HG03159 (cell line): ENCODE measurements around the gene ZNF687.

Experiments
- ATAC-seq: cut with Tn5 transposase; IDR thresholded peaks from one replicate; pipeline ENCODE4 v1.9.1; 2021; ENCODE audit warnings: mild to moderate bottlenecking, moderate library complexity; ENCODE audit not compliant: unreplicated experiment

ZNF687 gene

DNA sequence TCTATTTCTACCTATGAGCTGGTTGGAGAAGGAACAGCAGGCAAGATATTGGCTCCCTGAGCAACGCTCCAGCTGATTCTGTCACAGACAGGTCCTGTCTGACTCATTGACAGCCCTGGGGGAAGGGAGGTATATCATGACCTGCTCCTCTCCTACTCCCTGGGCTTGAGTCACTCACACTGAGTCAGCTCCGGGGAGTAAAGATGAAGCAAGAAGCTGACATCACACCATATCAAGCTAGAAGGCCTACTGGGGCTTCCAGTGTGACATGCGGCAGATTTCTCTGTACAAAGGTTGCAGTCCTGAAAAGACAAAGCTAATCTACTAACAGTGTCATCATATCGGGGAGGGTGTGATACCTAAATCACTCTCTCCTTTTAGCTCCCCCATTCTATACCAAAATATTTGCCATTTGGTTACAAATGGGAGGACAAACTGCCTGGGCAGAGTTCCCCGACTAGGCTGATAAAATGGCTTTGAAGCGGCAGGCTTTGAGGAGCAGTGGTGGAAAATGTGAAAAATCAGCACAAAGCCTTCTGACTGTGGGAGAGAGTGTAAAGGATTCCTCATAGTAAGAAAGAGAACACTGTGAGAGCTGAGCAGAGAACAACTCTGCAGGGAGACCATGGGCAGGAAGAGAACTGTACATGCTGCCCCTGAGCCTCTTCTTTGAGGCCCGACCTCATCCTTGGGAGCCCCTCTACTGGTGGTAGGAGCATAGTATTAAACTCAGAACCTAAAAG lies 29.7 kb downstream of the ZNF687 start:
- ATAC-seq: no peak

DNA sequence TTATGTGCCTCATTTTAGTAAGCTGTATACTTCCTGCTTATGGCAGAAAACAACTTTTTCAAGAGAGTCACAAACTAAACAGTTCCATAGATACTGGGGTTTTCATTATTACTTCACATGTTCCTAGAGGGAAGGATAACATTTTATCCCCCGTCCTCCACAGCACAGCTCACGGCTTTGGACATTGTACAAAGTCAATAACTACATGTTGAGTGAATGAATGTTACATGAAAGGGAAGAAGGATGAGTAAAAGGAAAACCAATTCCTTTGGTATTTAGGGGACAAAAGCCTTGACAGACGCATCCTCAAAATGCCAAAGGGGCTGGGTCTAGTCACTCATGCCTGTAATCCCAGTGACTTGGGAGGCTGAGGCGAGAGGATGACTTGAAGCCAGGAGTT lies 30.3 kb downstream of the ZNF687 start:
- ATAC-seq: no peak

DNA sequence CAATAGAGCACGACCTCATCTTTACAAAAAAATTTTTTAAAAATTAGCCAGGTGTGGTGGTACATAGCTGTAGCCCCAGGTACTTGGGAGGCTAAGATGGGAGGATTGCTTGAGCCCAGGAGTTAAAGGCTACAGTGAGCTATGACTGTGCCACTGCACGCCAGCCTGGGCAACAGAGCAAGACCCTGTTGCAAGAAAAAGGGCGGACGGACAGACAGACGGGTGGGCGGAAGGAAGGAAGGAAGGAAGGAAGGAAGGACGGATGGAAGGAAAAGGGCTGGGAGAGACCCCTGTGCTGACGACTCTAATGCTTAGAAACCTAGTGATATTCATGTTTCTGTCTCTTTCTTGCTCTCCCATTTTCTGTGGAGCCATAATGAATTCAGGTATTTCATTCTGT lies 30.7 kb downstream of the ZNF687 start:
- no peak for ATAC-seq

DNA sequence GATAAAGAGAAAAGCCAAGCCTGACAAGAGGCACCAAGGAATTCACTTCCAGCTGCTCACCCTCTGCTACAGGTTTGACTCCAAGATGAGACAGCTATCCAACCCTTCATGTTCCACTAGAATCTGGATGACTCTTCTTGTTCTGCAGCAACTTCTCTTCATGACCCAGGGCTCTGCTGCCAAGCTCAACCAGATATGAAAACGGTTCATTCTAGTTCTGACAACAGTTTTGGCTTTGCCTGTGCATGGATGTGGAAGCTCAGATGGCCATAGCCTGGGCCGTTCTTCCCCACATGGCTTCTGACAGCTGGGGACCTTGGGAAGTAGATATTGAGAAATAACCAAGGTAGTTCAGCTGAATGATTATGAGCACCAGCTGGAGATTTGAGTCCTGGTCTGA lies 31.4 kb downstream of the ZNF687 start:
- no peak for ATAC-seq

DNA sequence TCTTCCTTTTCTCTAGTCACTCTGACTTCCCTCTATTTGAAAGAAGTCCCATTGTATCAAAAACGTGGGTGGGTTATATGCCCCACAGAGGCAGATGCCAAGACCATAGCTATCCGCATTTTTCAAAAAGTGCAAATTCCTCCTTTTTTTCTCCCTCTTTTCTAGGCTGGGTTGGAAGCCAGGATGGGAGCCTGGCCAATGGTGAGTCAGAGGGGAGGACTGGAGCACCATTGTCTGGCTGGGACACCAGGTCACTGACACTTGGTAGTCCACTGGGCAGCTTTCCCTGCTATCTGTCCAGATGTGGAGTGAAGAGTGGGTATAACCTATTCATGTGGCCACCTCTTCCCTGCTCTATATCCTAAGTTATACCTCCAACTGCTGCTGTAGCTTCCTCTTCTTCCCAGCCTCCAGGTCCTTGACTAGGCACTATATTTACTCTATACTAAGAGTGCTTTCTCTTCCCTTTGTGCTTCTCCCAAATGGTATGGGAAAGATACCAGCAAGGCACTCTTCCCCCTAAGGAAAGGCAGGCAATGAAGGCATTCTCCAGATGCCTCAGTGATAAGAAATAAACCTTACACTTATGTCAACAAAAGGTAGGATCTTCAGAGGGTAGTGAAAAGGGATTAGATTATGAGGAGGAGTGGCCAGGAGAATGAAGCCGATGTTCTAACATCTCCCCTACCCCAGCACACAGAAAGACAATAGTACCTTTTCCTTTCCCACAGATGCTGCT lies 32.2 kb downstream of the ZNF687 start:
- ATAC-seq: no peak

DNA sequence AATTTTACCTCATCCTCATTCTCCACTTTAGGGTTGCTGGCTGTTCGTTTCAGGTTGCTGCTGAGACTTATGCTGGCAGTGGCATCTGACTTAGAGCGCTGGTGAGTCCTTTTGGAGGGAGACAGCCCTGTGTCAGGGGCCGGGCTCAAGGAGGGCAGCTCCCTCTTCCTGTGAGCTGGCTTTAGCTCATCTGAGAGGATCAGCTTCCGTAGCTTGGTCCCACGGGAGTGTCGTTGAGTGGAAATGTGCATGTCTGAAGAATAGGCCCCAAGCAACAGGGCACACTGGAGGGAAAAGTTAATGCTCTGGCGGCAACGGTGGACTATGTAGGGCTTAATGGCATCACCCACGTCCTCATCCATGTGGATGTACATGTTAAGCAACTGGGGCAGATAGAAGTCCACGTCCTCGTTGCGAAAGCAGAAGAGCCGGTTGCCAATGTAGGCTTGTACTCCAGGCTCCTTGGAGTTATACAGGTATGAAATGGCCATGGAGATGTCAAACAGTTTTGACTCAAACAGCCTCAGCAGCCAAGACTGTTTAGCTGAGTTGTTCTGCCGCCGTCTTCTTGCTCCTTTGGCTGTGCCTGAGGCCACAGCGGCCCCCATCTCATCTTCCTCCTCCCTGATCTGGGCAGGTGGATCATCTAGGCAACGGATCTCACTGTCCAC lies 33.6 kb downstream of the ZNF687 start:
- ATAC-seq: no peak

DNA sequence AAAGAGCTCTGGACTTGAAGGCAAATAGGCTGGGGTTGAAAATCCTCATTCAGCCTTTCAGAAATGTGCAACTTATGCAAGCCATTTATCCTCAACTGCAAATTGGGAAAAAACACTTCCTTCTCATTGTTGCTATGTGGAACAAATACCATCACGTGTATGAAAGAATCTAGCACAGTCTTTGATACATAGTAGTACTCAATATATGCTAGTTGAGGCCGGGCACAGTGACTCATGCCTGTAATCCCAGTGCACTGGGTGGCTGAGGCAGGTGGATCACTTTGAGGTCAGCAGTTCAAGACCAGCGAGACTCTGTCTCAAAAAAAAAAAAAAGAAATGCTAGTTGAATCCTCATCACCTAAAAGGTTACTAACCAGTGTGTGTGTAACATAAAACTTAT lies 36.9 kb downstream of the ZNF687 start:
- no peak for ATAC-seq

DNA sequence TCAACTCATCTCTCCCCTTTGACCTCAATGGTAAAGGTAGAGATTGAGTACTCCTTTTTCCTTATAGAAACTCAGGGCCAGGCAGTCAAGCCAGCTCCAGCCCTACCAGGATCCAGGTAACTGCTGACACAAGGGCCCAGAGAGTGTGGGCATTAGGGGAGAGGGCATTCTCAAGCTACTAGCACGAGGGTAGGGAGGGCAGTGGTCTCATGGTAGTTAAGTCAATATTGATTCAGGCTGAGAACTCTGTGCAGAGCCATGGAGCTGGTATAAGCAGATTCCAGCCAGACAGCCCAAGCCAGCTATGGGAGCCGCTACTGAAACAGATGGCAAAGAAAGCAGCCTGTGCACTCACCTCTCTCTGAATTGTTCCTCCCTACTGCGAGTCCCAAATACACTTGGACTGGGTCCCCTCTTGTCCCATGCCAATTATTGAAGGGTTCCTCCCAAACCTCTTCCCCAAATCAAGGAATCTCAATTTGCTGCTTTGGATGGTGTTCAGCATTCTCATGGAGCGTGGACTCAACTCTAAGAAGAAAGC lies 42.4 kb downstream of the ZNF687 start:
- ATAC-seq: no peak

DNA sequence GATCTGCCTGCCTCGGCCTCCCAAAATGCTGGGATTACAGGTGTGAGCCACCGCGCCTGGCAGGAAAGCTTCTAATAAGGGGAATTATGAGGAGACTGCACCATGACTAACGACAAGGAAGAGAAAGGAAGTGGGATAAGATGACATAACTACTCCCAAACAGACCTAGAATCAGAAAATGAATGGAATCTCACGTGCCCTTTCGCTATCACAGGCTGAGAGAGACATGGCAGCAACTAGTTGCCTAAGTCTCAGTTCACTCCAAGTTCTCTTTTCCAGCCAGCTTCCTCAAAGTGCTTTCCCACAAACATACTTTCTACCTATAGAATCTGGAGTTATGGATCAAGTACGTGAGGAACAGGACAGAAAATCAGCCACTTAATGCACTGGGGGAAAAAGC lies 43.1 kb downstream of the ZNF687 start:
- ATAC-seq: no peak

DNA sequence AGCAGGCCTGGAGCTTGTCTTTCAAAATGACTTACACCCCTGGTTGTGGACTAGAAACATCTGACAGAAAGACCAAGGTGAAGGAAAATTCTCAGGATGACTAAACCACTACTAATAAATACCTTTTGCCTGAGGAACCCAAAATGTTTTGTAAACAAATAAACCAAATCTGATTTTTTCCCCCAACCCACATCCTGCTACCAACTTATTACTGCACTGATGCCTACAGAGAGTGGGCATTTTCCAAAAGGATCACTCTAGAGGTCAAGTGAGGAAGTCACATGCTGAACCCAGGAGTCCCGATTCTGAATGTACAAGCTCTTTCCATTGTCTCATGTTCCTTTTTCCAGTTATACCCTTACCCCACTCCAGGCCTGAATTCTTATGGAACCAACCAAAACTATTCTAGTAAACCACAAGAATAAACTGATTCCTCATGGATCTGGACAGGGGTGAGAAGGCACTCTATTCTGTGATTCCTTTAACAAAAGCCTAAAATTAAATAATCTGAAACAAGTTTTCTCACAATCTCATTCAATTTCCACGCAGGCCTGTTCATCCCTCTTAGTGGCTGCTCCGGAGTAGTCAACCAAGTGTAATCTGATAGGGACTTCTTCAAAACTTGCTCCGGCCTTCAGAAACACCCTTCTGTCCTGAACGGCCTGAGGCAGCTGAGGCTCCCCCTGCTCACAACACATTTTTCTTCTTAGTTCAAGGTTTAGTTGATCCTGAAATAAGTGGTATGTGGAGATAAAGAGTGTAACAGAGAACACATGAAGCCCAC lies 43.7 kb downstream of the ZNF687 start:
- no peak for ATAC-seq

DNA sequence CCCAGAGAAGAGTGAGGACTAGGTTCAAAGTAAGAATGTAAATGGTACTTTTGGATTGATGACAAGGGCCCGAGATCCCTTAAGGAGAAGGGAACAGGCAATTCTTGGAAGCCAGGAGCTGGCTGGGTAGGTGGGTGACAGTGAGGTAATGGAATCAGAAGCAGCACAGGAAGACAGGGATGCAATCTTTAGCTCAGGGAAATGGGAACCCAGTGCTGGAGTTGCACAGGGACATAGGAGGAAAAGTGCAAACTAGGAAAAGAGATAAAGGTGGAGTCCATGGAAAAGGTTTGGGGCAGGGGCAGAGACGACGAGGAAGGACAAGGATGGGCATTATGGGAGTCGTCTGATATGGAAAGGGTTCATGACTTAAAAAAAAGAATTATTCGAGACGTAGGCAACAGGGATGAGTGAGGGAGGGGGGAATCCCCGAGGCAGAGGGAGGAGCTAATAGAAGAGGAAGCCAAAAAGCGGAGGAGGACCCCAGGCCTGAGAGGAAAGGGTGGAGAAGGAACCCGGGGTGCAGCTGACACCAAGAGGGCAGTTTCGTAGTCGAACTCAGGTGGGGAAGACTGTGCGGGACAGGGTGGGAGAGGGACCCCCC lies 44.6 kb downstream of the ZNF687 start:
- peak; percentile 49 for ATAC-seq

DNA sequence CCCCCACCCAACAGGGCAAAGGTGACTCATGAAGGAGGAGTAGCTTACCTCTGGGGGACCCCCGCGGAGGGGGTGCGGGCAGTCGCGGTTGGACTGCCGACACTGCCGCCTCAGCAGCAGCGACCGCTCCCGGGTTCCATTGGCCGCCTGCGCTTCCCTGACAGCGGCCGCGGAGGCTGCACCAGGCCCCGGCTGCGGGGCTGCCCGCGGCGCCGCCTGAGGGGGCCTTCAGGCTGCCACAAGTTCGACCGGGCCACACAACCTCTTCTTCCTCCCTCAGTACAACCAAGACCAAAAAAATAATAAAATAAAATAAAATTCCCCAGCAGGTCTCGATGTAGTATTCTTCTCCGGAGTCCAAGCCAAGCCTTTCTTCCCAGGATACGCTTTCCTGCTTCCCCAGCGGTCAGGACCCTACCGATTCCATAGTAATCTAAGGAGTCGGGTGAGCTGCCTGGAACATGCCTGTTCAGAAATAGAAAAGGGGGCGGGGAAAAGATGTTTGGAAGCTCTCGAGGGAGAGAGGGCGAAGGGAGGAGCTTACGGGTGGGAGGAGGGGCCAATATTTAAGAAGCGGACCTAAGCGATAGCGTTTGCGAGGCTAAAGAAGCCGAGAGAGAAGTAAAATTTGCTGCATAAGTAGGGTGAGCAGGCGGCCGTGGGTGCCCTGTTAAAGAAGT lies 45.3 kb downstream of the ZNF687 start, which contains the start of gene PI4KB:
TSS of gene PI4KB (minus strand) at position 194 of the 680 bp plus-strand sequence. CDS start 10,935 bp downstream, outside the sequence.
- ATAC-seq: peak; percentile 74

DNA sequence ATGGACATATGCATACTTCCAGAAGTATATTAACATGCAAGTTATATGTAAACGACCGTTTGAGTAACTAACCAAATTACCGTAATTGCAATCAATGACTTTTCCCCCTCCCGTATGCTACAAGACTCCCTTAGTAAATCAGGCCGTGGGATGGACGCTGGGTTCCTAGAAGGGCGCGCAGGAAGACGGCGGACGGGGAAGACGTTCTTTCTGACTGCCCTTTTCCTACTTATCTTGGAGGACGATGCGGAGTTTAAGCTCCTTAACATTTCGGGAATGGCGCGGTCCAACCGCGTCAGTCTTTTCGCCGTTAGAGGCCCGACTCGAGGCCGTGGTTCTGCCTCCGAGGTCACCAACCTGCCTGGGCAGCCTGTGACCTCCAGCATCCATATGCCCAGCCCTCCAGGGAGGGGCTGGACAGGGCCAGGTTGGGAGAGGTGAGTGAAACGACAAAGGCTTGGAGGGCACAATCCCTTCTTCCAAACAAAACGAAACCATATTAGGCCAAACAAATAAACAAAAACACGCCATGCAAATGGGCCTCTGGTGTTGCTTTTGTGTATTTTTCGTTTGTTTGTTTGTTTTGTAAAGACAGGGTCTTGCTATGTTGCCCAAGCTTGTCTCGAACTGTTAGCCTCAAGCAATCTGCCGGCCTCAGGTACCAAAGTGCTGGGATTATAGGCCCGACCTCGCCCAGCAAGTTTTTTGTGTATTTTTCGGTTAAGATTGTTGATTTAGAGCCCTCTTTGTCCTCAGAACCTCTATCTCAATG lies 46.0 kb downstream of the ZNF687 start:
- no peak for ATAC-seq

DNA sequence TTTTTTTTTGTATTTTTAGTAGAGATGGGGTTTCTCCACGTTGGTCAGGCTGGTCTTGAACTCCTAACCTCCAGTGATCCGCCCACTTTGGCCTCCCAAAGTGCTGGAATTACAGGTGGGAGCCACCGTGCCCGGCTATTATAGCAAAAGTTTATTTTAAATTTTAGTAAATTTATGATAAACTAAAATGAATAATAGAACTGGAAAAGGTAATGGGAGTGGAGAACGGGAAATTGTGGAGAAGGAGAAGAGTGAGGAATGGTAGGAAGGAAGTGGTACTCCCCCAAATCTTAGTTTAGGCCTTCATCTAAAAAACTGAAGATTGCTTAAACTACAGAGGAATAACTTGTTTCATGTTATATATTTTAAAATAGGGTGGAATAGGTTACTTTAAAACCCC lies 52.7 kb downstream of the ZNF687 start:
- ATAC-seq: no peak

DNA sequence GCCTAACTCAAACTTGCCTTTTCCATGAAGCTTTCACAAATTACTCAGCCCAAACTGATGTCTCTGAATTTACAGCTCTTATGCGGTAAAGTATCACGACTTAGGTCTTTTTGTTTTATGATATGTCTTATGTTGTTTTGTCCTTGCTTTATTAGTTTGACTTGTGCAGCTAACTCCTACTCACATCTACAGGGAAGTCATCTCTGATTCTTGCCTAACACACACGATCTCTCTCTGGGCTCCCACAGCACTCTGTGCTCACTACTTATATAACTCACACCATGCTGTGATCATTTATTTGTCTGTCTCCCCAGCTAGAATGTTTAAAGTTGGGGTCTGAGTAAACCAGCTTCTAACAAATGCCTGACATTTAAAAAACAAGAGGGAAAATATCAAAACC lies 54.5 kb downstream of the ZNF687 start:
- ATAC-seq: no peak

DNA sequence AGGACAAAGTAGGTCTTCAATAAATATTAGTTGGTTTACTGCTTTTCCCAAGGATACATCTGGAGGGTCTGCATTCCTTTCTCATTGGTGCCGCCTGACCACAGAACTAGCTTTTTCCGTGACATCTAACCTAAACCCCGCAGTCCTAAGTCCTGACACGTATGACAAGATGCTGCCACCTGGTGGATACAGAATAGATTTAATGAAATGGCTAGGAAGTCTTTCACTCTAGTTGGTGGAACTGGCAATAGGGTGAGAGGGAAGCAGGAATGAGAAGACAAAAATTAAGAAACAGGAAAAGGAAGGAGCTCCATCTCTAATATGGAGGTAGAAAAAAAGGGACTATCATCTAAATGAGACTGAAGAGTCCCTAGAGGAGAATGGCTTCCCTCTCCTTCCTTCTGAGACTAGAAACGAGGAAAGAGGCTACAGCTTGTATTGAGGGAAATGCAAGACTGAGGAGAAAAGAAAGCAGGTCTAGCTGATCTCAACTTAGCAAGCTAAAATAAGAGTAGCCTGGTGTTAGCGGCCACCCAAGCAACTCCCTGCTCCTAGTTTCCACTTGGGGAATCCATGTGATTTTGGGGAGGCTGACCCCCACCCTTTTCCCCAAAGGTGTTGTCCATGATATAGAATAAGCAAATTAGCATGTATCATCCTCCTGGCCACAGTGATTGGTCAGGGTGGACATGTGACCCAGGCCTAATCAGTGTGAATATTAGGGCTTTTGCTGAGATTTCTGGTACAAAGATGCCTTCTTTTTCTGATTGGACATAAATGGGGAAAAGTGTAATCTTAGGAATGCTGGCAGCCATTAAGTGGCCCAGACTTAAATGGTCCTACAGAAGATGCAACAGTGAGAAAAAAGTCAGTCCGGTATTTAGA lies 59.0 kb downstream of the ZNF687 start:
- ATAC-seq: no peak
